H9 (cell line): ENCODE measurements around the gene SPATA3. TPM values are rescaled to one million over a fixed set of nuclear protein-coding genes. Genes with fewer than 3 reads are reported as not detected.

Experiments
- DNase-seq: peaks from one replicate; pipeline ENCODE4 v3.0.0-alpha.2; 2017
- H2AFZ ChIP-seq: one replicate; pipeline ENCODE4 v1.6.1; 2013; ENCODE audit warnings: mild to moderate bottlenecking, low read length, control low read depth, moderate library complexity
- H2AK5ac ChIP-seq: 2 replicates; pipeline ENCODE4 v1.6.1; 2013; ENCODE audit warnings: low read length, control low read depth, mixed read lengths; ENCODE audit not compliant: insufficient read length
- H2BK120ac ChIP-seq: one replicate; pipeline ENCODE4 v1.6.1; 2013; ENCODE audit warnings: low read depth, mild to moderate bottlenecking, low read length, control low read depth, inconsistent platforms; ENCODE audit not compliant: poor library complexity, severe bottlenecking
- H2BK12ac ChIP-seq: 2 replicates; pipeline ENCODE4 v1.6.1; 2013; ENCODE audit warnings: low read length, control low read depth, mixed read lengths, low read depth; ENCODE audit not compliant: insufficient read length
- H2BK15ac ChIP-seq: 2 replicates; pipeline ENCODE4 v1.6.1; 2013; ENCODE audit warnings: low read depth, low read length, control low read depth
- H2BK20ac ChIP-seq: one replicate; pipeline ENCODE4 v1.6.1; 2013; ENCODE audit warnings: low read depth, mild to moderate bottlenecking, low read length, control low read depth, inconsistent platforms; ENCODE audit not compliant: poor library complexity, severe bottlenecking
- H2BK5ac ChIP-seq: 2 replicates; pipeline ENCODE4 v1.6.1; 2013; ENCODE audit warnings: low read length, control low read depth, mixed read lengths; ENCODE audit not compliant: insufficient read length
- H3K14ac ChIP-seq: 2 replicates; pipeline ENCODE4 v1.6.1; 2013; ENCODE audit warnings: low read length, control low read depth; ENCODE audit not compliant: insufficient read depth
- H3K18ac ChIP-seq: 2 replicates; pipeline ENCODE4 v1.6.1; 2013; ENCODE audit warnings: low read depth, mild to moderate bottlenecking, mixed read lengths, low read length, control low read depth; ENCODE audit not compliant: insufficient read length
- H3K23ac ChIP-seq: 2 replicates; pipeline ENCODE4 v1.6.1; 2013; ENCODE audit warnings: low read length, control low read depth, mixed read lengths, low read depth; ENCODE audit not compliant: insufficient read length
- H3K23me2 ChIP-seq: 2 replicates; pipeline ENCODE4 v1.6.1; 2013; ENCODE audit warnings: low read depth, mild to moderate bottlenecking, mixed read lengths, low read length, control low read depth; ENCODE audit not compliant: insufficient read length, poor library complexity, severe bottlenecking
- H3K27ac ChIP-seq: 2 replicates; pipeline ENCODE4 v1.5.1; 2013; ENCODE audit warnings: low read length, control low read depth, mixed read lengths, low read depth; ENCODE audit not compliant: insufficient read length
- H3K27me3 ChIP-seq: 2 replicates; pipeline ENCODE4 v1.6.1; 2013; ENCODE audit warnings: low read length, control low read depth, inconsistent platforms; ENCODE audit not compliant: insufficient read depth
- H3K4ac ChIP-seq: 2 replicates; pipeline ENCODE4 v1.6.1; 2013; ENCODE audit warnings: low read depth, mild to moderate bottlenecking, control low read depth, inconsistent platforms, low read length, moderate library complexity
- H3K4me1 ChIP-seq: 2 replicates; pipeline ENCODE4 v1.6.1; 2013; ENCODE audit warnings: low read length, control low read depth, inconsistent platforms; ENCODE audit not compliant: insufficient read depth
- H3K4me2 ChIP-seq: 2 replicates; pipeline ENCODE4 v1.6.1; 2013; ENCODE audit warnings: low read length, control low read depth, mixed read lengths; ENCODE audit not compliant: insufficient read length, insufficient read depth
- H3K56ac ChIP-seq: 2 replicates; pipeline ENCODE4 v1.6.1; 2013; ENCODE audit warnings: low read depth, mild to moderate bottlenecking, mixed read lengths, low read length, control low read depth; ENCODE audit not compliant: insufficient read length
- H3K79me1 ChIP-seq: 2 replicates; pipeline ENCODE4 v1.6.1; 2013; ENCODE audit warnings: low read depth, mild to moderate bottlenecking, moderate library complexity, low read length, control low read depth, inconsistent platforms; ENCODE audit not compliant: insufficient read depth, poor library complexity, severe bottlenecking
- H3K79me2 ChIP-seq: 2 replicates; pipeline ENCODE4 v1.6.1; 2013; ENCODE audit warnings: low read length, control low read depth, inconsistent platforms; ENCODE audit not compliant: insufficient read depth
- H3K9ac ChIP-seq: 2 replicates; pipeline ENCODE4 v1.6.1; 2013; ENCODE audit warnings: low read length, control low read depth, mixed read lengths; ENCODE audit not compliant: insufficient read length; ENCODE audit errors: extremely low read depth
- H3K9me3 ChIP-seq: one replicate; pipeline ENCODE4 v1.6.1; 2013; ENCODE audit warnings: low read depth, low read length, inconsistent platforms; ENCODE audit not compliant: control insufficient read depth
- H3T11ph ChIP-seq: one replicate; pipeline ENCODE4 v1.6.1; 2013; ENCODE audit warnings: mild to moderate bottlenecking, low read length, control low read depth, inconsistent platforms
- H4K20me1 ChIP-seq: one replicate; pipeline ENCODE4 v1.6.1; 2013; ENCODE audit not compliant: control insufficient read depth, insufficient read length, insufficient read depth
- H4K5ac ChIP-seq: 2 replicates; pipeline ENCODE4 v1.6.1; 2013; ENCODE audit warnings: low read depth, mild to moderate bottlenecking, mixed read lengths, low read length, control low read depth; ENCODE audit not compliant: insufficient read length
- H4K8ac ChIP-seq: replicated peaks from 2 replicates; pipeline ENCODE4 v1.6.1; 2013; ENCODE audit warnings: low read length, control low read depth, mixed read lengths, low read depth; ENCODE audit not compliant: insufficient read length
- H4K91ac ChIP-seq: 2 replicates; pipeline ENCODE4 v1.6.1; 2013; ENCODE audit warnings: low read depth, mild to moderate bottlenecking, moderate library complexity, mixed read lengths, low read length, control low read depth; ENCODE audit not compliant: insufficient read length
- H3K27ac Mint-ChIP-seq, 3 experiments: 2 replicates in 2 of 3; 3 replicates in 1 of 3; pipeline ENCODE4 v1.8.0; 2020 to 2021; ENCODE audit warnings: mixed read lengths in 3 of 3, mild to moderate bottlenecking in 1 of 3, moderate library complexity in 1 of 3
- H3K27me3 Mint-ChIP-seq: 2 replicates; pipeline ENCODE4 v1.8.0; 2021; ENCODE audit warnings: low read depth, mild to moderate bottlenecking, moderate library complexity, mixed read lengths
- H3K36me3 Mint-ChIP-seq, 3 experiments: 2 replicates in 2 of 3; 3 replicates in 1 of 3; pipeline ENCODE4 v1.8.0; 2020 to 2021; ENCODE audit warnings: low read depth in 3 of 3, mixed read lengths in 3 of 3; ENCODE audit not compliant: insufficient read depth in 1 of 3
- H3K4me1 Mint-ChIP-seq, 2 experiments: 2 replicates each; pipeline ENCODE4 v1.8.0; 2020; ENCODE audit warnings: mixed read lengths in 2 of 2
- H3K4me3 Mint-ChIP-seq, 2 experiments: 2 replicates in 1 of 2; 3 replicates in 1 of 2; pipeline ENCODE4 v1.8.0; 2020 to 2021; ENCODE audit warnings: mild to moderate bottlenecking in 2 of 2, mixed read lengths in 2 of 2, moderate library complexity in 1 of 2
- H3K9me3 Mint-ChIP-seq, 2 experiments: 2 replicates in 1 of 2; 3 replicates in 1 of 2; pipeline ENCODE4 v1.8.0; 2020; ENCODE audit warnings: mild to moderate bottlenecking in 2 of 2, mixed read lengths in 2 of 2, moderate library complexity in 1 of 2
- total RNA-seq: library from RNA; stranded (reverse); gene quantifications from 2 replicates; pipeline ENCODE4 v1.2.1, GENCODE V29; 2021
- TF ChIP-seq, protein P1 (sequence below): fragments of 200-600 bp; sonication (generic); conservative IDR thresholded peaks from 3 replicates; pipeline ENCODE4 v1.8.0; 2021; ENCODE audit warnings: antibody characterized with exemption, mild to moderate bottlenecking

SPATA3 gene
- total RNA-seq, 1 experiment from 2014 or later = not detected

DNA sequence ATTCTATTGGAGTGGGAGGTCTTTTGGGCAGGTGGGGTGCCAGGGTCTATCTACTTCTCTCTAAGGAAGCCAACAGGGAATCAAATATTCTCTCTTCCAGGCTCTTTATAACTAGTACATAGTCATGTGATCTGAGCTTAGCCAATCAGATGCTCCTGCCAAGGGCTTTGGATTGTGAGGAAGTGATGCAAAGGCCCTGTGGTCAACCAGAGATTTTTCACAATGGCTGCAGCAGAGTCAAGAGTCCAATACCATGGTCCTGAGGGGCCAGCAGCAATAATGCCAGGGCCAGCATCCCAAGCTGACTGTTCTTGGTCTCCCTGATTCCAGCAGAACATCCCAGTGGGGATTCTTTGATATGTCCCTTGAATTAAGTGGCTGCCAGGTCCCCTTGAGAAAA is 33.0 kb downstream of the SPATA3 start:
- Histone ChIP-seq H3K14ac (no peak overlapping the region), H3K79me1 (no peaks in the 10 kb centered on the region), H3K27ac (no peak overlapping the region), H2AK5ac (no peak overlapping the region), H3K23ac (no peak overlapping the region), H3K27me3 (no peaks in the 10 kb centered on the region), H3K18ac (no peak overlapping the region), H3K23me2 (no peaks in the 10 kb centered on the region), H3K9ac (no peak overlapping the region), H2BK12ac (no peak overlapping the region), H3K4me2 (no peak overlapping the region), H4K91ac (no peak overlapping the region), H2AFZ (no peak overlapping the region), H3K79me2 (no peaks in the 10 kb centered on the region), H3K56ac (no peak overlapping the region), H4K20me1 (no peaks in the 10 kb centered on the region), H2BK120ac (no peak overlapping the region), H4K8ac (no peak overlapping the region), H3T11ph (no peak overlapping the region), H2BK20ac (no peak overlapping the region), H3K4me1 (no peaks in the 10 kb centered on the region), H4K5ac (no peak overlapping the region), H3K4ac (no peak overlapping the region), H2BK15ac (no peak overlapping the region), H2BK5ac (no peak overlapping the region), H3K9me3 (no peaks in the 10 kb centered on the region)
- Mint-ChIP-seq H3K36me3 (no peaks in the 10 kb centered on the region), H3K4me3 (no peak overlapping the region), H3K27ac (no peak overlapping the region), H3K27me3 (peaks cover 28% of the 10 kb centered on the region), H3K4me1 (no peaks in the 10 kb centered on the region), H3K9me3 (no peaks in the 10 kb centered on the region)
- TF ChIP-seq, protein P1, sequence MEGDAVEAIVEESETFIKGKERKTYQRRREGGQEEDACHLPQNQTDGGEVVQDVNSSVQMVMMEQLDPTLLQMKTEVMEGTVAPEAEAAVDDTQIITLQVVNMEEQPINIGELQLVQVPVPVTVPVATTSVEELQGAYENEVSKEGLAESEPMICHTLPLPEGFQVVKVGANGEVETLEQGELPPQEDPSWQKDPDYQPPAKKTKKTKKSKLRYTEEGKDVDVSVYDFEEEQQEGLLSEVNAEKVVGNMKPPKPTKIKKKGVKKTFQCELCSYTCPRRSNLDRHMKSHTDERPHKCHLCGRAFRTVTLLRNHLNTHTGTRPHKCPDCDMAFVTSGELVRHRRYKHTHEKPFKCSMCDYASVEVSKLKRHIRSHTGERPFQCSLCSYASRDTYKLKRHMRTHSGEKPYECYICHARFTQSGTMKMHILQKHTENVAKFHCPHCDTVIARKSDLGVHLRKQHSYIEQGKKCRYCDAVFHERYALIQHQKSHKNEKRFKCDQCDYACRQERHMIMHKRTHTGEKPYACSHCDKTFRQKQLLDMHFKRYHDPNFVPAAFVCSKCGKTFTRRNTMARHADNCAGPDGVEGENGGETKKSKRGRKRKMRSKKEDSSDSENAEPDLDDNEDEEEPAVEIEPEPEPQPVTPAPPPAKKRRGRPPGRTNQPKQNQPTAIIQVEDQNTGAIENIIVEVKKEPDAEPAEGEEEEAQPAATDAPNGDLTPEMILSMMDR = no peak
- no peak for DNase-seq
